Activated naive CD4-positive, alpha-beta T cell (primary cell): Measurements from ENCODE around the gene OXSM.

Source experiments
- DNase-seq, 4 experiments: peaks; one replicate each; lab custom pipeline; 2025; lab: John Stamatoyannopoulos, UW

OXSM gene

GRCh38 chr3:25789596-25790556 lies at the start of gene OXSM:
Gene OXSM (plus strand): TSS chr3:25790090. CDS start chr3:25791021, 931 bp downstream.
- DNase-seq, result peak; percentile 62 to 81 (median 74)

- no peak for DNase-seq
These were observed 45.4 kb upstream of the OXSM start for GRCh38 chr3:25744470-25744869.

- no peak for DNase-seq
These were observed 42.9 kb upstream of the OXSM start for GRCh38 chr3:25747033-25747432.

GRCh38 chr3:25748189-25748588 lies 41.7 kb upstream of the OXSM start:
- no peak for DNase-seq

- no peak for DNase-seq
These were observed 40.8 kb upstream of the OXSM start for GRCh38 chr3:25749031-25749581.

- DNase-seq, result no peak
These were observed 38.8 kb upstream of the OXSM start for GRCh38 chr3:25751048-25751447.

GRCh38 chr3:25751725-25752124 lies 38.2 kb upstream of the OXSM start:
- no peak for DNase-seq

GRCh38 chr3:25768851-25769250 lies 21.0 kb upstream of the OXSM start:
- DNase-seq, result no peak

GRCh38 chr3:25775936-25776335 lies 14.0 kb upstream of the OXSM start:
- DNase-seq, result no peak

GRCh38 chr3:25780618-25781017 lies 9.3 kb upstream of the OXSM start:
- DNase-seq, result no peak

- DNase-seq, result no peak
These were observed 8.6 kb upstream of the OXSM start for GRCh38 chr3:25781145-25781757.

- no peak for DNase-seq
These were observed 7.9 kb upstream of the OXSM start for GRCh38 chr3:25781758-25782594.

- no peak for DNase-seq
These were observed 7.3 kb upstream of the OXSM start for GRCh38 chr3:25782636-25782937.

GRCh38 chr3:25782938-25783660 lies 6.8 kb upstream of the OXSM start, which contains the start of gene NGLY1:
Gene NGLY1 (minus strand): TSS chr3:25783443. CDS start chr3:25783390, 53 bp downstream.
- peak; percentile 64 to 85 (median 70) for DNase-seq

GRCh38 chr3:25783661-25784512 lies 6.0 kb upstream of the OXSM start:
- no peak for DNase-seq

- no peak for DNase-seq
These were observed 4.9 kb upstream of the OXSM start for GRCh38 chr3:25784971-25785370.

- no peak for DNase-seq
These were observed 4.1 kb upstream of the OXSM start for GRCh38 chr3:25785826-25786225.

GRCh38 chr3:25787689-25788088 lies 2.2 kb upstream of the OXSM start:
- DNase-seq, result no peak

GRCh38 chr3:25789209-25789595 lies 688 bp upstream of the OXSM start:
- DNase-seq, result no peak

GRCh38 chr3:25801786-25802185 lies 11.9 kb downstream of the OXSM start:
- DNase-seq, result no peak

- DNase-seq, result no peak
These were observed 13.9 kb downstream of the OXSM start for GRCh38 chr3:25803833-25804232.
